GM23338 (cell line): Measurements from ENCODE around the gene WDR35.

Experiments used
- CREB1 ChIP-seq: fragments of 250-450 bp; sonication (Bioruptor Pico); IDR thresholded peaks from 2 replicates; pipeline ENCODE4 v1.5.0; 2020; ENCODE audit warnings: low read depth, mild to moderate bottlenecking, moderate library complexity
- CTCF ChIP-seq, 2 experiments: fragments of 200-600 bp in 1 of 2; sonication (generic) in 1 of 2; conservative IDR thresholded peaks; 2 replicates each; pipeline versions ENCODE4 v1.5.1 to v1.6.1; 2016 to 2017; ENCODE audit warnings: antibody characterized with exemption in 2 of 2, low read depth in 2 of 2, mild to moderate bottlenecking in 2 of 2, moderate library complexity in 1 of 2
- EZH2 ChIP-seq: fragments of 200-600 bp; sonication (generic); IDR thresholded peaks from one replicate; pipeline ENCODE4 v1.8.0; 2017; ENCODE audit warnings: antibody characterized with exemption, mild to moderate bottlenecking, low read depth; ENCODE audit not compliant: unreplicated experiment
- EZH2phosphoT487 ChIP-seq: fragments of 200-600 bp; sonication (generic); IDR thresholded peaks from one replicate; pipeline ENCODE4 v1.8.1; 2018; ENCODE audit warnings: antibody characterized with exemption; ENCODE audit not compliant: unreplicated experiment
- JUNB ChIP-seq: IDR thresholded peaks from one replicate; pipeline ENCODE4 v1.6.1; 2016; ENCODE audit warnings: antibody characterized with exemption; ENCODE audit not compliant: unreplicated experiment
- NANOG ChIP-seq: IDR thresholded peaks from 2 replicates; pipeline ENCODE4 v1.6.1; 2016; ENCODE audit warnings: antibody characterized with exemption, borderline replicate concordance
- POLR2AphosphoS5 ChIP-seq: IDR thresholded peaks from 2 replicates; pipeline ENCODE4 v1.6.1; 2016; ENCODE audit warnings: antibody characterized with exemption, low read depth
- REST ChIP-seq: IDR thresholded peaks from one replicate; pipeline ENCODE4 v1.6.1; 2018; ENCODE audit warnings: antibody characterized with exemption; ENCODE audit not compliant: unreplicated experiment
- STAT1 ChIP-seq: IDR thresholded peaks from one replicate; pipeline ENCODE4 v1.6.1; 2016; ENCODE audit warnings: antibody characterized with exemption; ENCODE audit not compliant: unreplicated experiment
- ZNF114 ChIP-seq: fragments of 250-450 bp; sonication (Bioruptor Pico); IDR thresholded peaks from 2 replicates; pipeline ENCODE4 v1.5.0; 2020; ENCODE audit warnings: mild to moderate bottlenecking, moderate library complexity
- ZNF331 ChIP-seq: fragments of 250-450 bp; sonication (Bioruptor Pico); IDR thresholded peaks from 2 replicates; pipeline ENCODE4 v1.5.0; 2020; ENCODE audit warnings: low read depth, mild to moderate bottlenecking, moderate library complexity
- ZNF462 ChIP-seq: fragments of 250-450 bp; sonication (Bioruptor Pico); IDR thresholded peaks from 2 replicates; pipeline ENCODE4 v1.5.0; 2020; ENCODE audit warnings: mild to moderate bottlenecking, moderate library complexity
- TF ChIP-seq, protein P1 (sequence below): IDR thresholded peaks from 2 replicates; pipeline ENCODE4 v1.6.1; 2016; ENCODE audit warnings: antibody characterized with exemption

- TF ChIP-seq CTCF (conservative IDR thresholded peaks at IDR 0.05; ENCODE audit: low read depth in 2 of 2), result no peak
- TF ChIP-seq JUNB, result no peak
- no peak for TF ChIP-seq POLR2AphosphoS5
- no peak for TF ChIP-seq CREB1 (CRISPR knock-in tag)
- TF ChIP-seq REST, result no peak
- TF ChIP-seq EZH2phosphoT487, result no peak
- TF ChIP-seq EZH2, result no peak
- TF ChIP-seq ZNF331 (CRISPR knock-in tag), result no peak
- TF ChIP-seq, protein P1, sequence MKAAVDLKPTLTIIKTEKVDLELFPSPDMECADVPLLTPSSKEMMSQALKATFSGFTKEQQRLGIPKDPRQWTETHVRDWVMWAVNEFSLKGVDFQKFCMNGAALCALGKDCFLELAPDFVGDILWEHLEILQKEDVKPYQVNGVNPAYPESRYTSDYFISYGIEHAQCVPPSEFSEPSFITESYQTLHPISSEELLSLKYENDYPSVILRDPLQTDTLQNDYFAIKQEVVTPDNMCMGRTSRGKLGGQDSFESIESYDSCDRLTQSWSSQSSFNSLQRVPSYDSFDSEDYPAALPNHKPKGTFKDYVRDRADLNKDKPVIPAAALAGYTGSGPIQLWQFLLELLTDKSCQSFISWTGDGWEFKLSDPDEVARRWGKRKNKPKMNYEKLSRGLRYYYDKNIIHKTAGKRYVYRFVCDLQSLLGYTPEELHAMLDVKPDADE, result no peak
- TF ChIP-seq NANOG, result no peak
- no peak for TF ChIP-seq ZNF462 (CRISPR knock-in tag)
- no peak for TF ChIP-seq STAT1
- no peak for TF ChIP-seq ZNF114 (CRISPR knock-in tag)
Observed at GRCh38 chr2:19885791-19886190, 104.1 kb downstream of the WDR35 start.
